Medulla oblongata (tissue), 1 donor: Measurements from ENCODE around the gene PRG2.
"Not testable (repeated sequence)": the region's sequence is repeated elsewhere in the genome, so short reads cannot be mapped to it uniquely, and the experiment has no call there.

Experiments used
- DNase-seq: peaks from one replicate; pipeline ENCODE4 v3.0.0-alpha.2; 2015; ENCODE audit errors: extremely low spot score

The PRG2 gene

GRCh38 chr11:57347336-57347735 lies 43.1 kb downstream of the PRG2 start:
- DNase-seq = no peak

GRCh38 chr11:57345555-57346211 lies 44.8 kb downstream of the PRG2 start:
- peak; percentile 81 for DNase-seq

GRCh38 chr11:57344826-57345225 lies 45.6 kb downstream of the PRG2 start:
- no peak for DNase-seq

GRCh38 chr11:57343825-57344224 lies 46.6 kb downstream of the PRG2 start:
- DNase-seq = no peak

- DNase-seq = no peak
Observed at GRCh38 chr11:57342702-57343101, 47.7 kb downstream of the PRG2 start.

- DNase-seq = no peak
Observed at GRCh38 chr11:57341250-57341808, 49.1 kb downstream of the PRG2 start.

GRCh38 chr11:57340039-57340615 lies 50.3 kb downstream of the PRG2 start:
- DNase-seq = peak; percentile 27

GRCh38 chr11:57339328-57339727 lies 51.1 kb downstream of the PRG2 start:
- DNase-seq = no peak

- no peak for DNase-seq
Observed at GRCh38 chr11:57338142-57338541, 52.3 kb downstream of the PRG2 start, which contains the start of gene P2RX3. Gene P2RX3, plus strand, starts transcription at chr11:57338352. Its CDS starts 199 bp downstream, at chr11:57338551.

- DNase-seq = not testable (repeated sequence)
Observed at GRCh38 chr11:57336856-57337255, 53.6 kb downstream of the PRG2 start.
